ENCODE results near the gene MYO9A. TPM values are rescaled to one million over a fixed set of nuclear protein-coding genes. Genes with fewer than 3 reads are reported as not detected.
"Not testable (repeated sequence)": the region's sequence is repeated elsewhere in the genome, so short reads cannot be mapped to it uniquely, and the experiment has no call there.

MYO9A gene
- total RNA-seq, 2 experiments from 2014 or later = 15.4 to 19.1 TPM

DNA sequence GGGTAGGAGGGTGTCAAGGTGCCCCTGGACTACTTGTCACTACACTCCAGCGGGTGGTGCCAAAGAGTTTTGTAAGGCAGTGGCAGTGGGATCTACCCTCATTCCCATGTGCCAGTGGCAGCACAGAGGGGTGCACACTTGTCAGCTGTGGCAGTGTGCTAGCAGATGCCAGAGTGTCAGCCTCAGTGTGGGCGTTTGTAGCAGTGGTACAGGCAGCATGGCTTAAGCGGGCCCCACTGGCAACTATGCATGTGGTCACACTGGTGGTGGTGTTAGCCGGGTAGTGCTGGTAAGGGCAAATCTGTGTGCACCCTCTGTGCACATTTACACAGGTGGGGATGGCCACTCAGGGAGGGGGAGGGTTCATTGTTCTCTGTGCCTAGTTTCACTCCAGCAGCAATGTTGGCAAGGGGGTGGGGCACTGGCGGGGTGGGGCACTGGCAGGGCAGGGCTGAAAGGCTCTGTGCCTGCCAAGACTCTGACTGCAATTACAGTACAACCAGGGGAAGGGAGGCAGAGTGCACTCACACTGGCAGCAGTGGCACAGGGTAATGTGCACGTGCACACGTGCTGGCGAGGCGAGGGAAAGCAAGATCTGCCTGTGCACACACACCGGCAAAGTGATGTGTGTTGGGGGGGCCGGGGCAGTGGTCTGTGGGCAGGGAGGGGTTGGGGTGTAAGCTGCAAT, 31.8 kb downstream of the MYO9A start:
- no peaks in the 10 kb centered on the region for H3K4me1 Mint-ChIP-seq
- H3K27ac Mint-ChIP-seq = no peak overlapping the region
- DNase-seq = no peak
- H3K36me3 Mint-ChIP-seq = peaks cover 12% of the 10 kb centered on the region
- no peaks in the 10 kb centered on the region for H3K27me3 Mint-ChIP-seq
- H3K4me3 Mint-ChIP-seq = no peak overlapping the region
- H3K9me3 Mint-ChIP-seq = peaks cover 17% of the 10 kb centered on the region

DNA sequence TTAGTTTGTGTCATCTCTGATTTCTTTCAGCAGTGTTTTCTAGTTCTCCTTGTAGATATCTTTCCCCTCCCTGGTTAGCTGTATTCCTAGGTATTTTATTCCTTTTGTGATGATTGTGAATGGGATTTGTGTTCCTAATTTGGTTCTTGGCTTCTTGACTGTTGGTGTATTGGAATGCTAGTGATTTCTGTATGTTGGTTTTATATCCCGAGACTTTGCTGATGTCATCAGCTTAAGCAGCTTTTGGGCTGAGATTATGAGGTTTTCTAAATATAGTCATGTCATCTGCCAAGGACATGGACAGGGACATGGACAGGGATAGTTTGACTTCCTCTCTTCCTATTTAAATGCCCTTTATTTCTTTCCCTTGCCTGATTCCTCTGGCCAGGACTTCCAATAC, 35.8 kb downstream of the MYO9A start:
- DNase-seq = no peak
- peaks cover 17% of the 10 kb centered on the region for H3K9me3 Mint-ChIP-seq
- H3K4me3 Mint-ChIP-seq = no peak overlapping the region
- H3K27ac Mint-ChIP-seq = no peak overlapping the region
- peaks cover 9% of the 10 kb centered on the region for H3K36me3 Mint-ChIP-seq
- peaks cover 13% of the 10 kb centered on the region for H3K4me1 Mint-ChIP-seq
- no peaks in the 10 kb centered on the region for H3K27me3 Mint-ChIP-seq

DNA sequence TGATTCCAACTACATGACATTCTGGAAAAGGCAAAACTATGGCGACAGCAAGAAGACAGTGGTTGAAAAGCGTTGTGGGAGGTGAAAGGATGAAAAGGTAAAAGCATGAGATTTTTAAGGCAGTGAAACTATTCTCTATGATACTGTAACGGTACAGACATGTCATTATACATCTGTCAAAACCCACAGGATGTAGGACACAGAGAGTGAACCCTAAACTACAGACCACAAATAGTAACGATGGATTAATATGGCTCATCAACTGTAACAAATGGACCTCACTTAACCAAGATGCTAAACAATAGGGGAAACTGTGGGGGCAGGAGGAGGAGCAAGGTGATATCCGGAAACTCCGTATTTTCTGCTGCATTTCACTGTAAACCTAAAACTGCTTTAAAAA, 39.1 kb downstream of the MYO9A start:
- H3K27me3 Mint-ChIP-seq = no peaks in the 10 kb centered on the region
- peaks cover 15% of the 10 kb centered on the region for H3K4me1 Mint-ChIP-seq
- no peak for DNase-seq
- peaks cover 2% of the 10 kb centered on the region for H3K36me3 Mint-ChIP-seq
- H3K4me3 Mint-ChIP-seq = no peak overlapping the region
- peaks cover 11% of the 10 kb centered on the region for H3K9me3 Mint-ChIP-seq
- H3K27ac Mint-ChIP-seq = no peak overlapping the region

- H3K4me3 Mint-ChIP-seq = no peak overlapping the region
- H3K36me3 Mint-ChIP-seq = no peaks in the 10 kb centered on the region
- peaks cover 15% of the 10 kb centered on the region for H3K4me1 Mint-ChIP-seq
- no peak overlapping the region for H3K27ac Mint-ChIP-seq
- no peaks in the 10 kb centered on the region for H3K27me3 Mint-ChIP-seq
- no peak for DNase-seq
- peaks cover 3% of the 10 kb centered on the region for H3K9me3 Mint-ChIP-seq
Observed at GRCh38 chr15:72077950-72078349, 40.0 kb downstream of the MYO9A start.

GRCh38 chr15:72074335-72075060, 43.5 kb downstream of the MYO9A start:
- peaks cover 18% of the 10 kb centered on the region for H3K4me1 Mint-ChIP-seq
- peaks cover 5% of the 10 kb centered on the region for H3K36me3 Mint-ChIP-seq

DNA sequence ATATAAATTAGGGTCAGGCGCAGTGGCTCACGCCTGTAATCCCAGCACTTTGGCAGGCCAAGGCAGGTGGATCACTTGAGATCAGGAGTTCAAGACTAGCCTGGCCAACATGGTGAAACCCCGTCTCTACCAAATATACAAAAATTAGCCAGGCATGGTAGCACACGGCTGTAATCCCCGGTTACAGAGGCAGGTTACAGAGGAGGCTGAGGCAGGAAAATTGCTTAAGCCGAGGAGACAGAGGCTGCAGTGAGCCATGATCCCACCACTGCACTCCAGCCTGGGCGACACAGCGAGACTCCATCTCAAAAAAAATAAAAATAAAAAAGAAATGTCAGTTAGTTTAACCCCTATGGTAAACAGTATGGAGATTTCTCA, 46.5 kb downstream of the MYO9A start:
- H3K9me3 Mint-ChIP-seq, H3K4me3 Mint-ChIP-seq, DNase-seq, H3K27ac Mint-ChIP-seq, H3K36me3 Mint-ChIP-seq, H3K27me3 Mint-ChIP-seq, H3K4me1 Mint-ChIP-seq: not testable (repeated sequence)

More at GRCh38 chr15:72074335-72075060, 43.5 kb downstream of the MYO9A start:
- DNase-seq = no peak
- Mint-ChIP-seq H3K9me3 (no peaks in the 10 kb centered on the region), H3K27ac (no peak overlapping the region), H3K4me3 (no peak overlapping the region), H3K27me3 (no peaks in the 10 kb centered on the region)

DNA sequence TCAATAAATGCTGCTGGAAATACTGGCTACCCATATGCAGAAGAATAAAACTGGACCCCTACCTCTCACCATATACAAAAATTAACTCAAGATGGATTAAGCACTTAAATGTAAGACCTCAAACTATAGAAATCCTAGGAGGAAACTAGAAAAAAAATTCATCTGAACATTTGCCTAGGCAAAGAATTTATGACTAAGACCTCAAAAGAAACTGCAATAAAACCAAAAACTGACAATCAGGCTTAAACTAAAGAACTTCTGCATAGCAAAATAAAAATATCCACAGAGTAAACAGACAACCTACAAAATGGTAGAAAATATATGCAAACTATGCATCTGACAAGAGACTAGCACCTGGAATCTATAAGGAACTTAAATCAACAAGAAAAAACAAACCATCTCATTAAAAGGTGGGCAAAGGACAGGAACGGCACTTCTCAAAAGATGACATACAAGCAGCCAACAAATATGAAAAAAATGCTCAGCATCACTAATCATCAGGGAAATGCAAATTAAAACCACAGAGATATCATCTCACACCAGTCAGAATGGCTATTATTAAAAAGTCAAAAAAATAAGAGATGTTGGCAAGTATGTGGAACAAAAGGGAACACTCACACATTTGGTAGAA, 47.0 kb downstream of the MYO9A start:
- DNase-seq = no peak
- H3K27me3 Mint-ChIP-seq = no peaks in the 10 kb centered on the region
- peaks cover 5% of the 10 kb centered on the region for H3K36me3 Mint-ChIP-seq
- H3K27ac Mint-ChIP-seq = no peak overlapping the region
- peaks cover 9% of the 10 kb centered on the region for H3K4me1 Mint-ChIP-seq
- no peak overlapping the region for H3K4me3 Mint-ChIP-seq
- no peaks in the 10 kb centered on the region for H3K9me3 Mint-ChIP-seq

- Mint-ChIP-seq H3K27ac (no peak overlapping the region), H3K4me1 (peaks cover 11% of the 10 kb centered on the region), H3K4me3 (no peak overlapping the region), H3K36me3 (peaks cover 8% of the 10 kb centered on the region), H3K27me3 (no peaks in the 10 kb centered on the region), H3K9me3 (no peaks in the 10 kb centered on the region)
- no peak for DNase-seq
Observed at GRCh38 chr15:72068856-72069255, 49.1 kb downstream of the MYO9A start.

DNA sequence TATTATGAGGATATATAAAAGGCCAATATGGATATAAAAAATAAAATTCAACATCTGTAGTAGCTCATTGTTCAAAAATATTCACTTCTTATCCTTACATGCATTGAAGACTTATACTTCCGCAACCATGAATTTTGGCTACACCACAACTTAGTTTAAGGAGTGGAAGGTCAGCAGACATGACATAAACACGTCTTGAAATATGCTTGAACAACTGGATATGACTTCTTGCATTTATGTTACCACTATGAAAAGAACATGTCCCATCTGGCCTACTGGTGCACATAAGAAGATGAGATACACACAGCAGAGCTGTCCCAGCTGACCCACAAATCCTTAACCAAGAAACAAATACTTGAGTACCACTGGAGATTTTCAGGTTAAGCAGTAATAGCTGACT, 52.1 kb downstream of the MYO9A start:
- Mint-ChIP-seq H3K4me3 (no peak overlapping the region), H3K27me3 (no peaks in the 10 kb centered on the region), H3K36me3 (peaks cover 14% of the 10 kb centered on the region), H3K27ac (no peak overlapping the region), H3K4me1 (peaks cover 8% of the 10 kb centered on the region), H3K9me3 (peaks cover 8% of the 10 kb centered on the region)
- DNase-seq = no peak

GRCh38 chr15:72063186-72063585, 54.8 kb downstream of the MYO9A start:
- no peak overlapping the region for H3K4me3 Mint-ChIP-seq
- peaks cover 13% of the 10 kb centered on the region for H3K36me3 Mint-ChIP-seq
- DNase-seq = no peak
- H3K27ac Mint-ChIP-seq = no peak overlapping the region
- peaks cover 2% of the 10 kb centered on the region for H3K4me1 Mint-ChIP-seq
- no peaks in the 10 kb centered on the region for H3K27me3 Mint-ChIP-seq
- H3K9me3 Mint-ChIP-seq = peaks cover 8% of the 10 kb centered on the region

GRCh38 chr15:72062319-72062718, 55.6 kb downstream of the MYO9A start:
- H3K36me3 Mint-ChIP-seq = peaks cover 13% of the 10 kb centered on the region
- no peak overlapping the region for H3K4me3 Mint-ChIP-seq
- H3K27ac Mint-ChIP-seq = no peak overlapping the region
- H3K9me3 Mint-ChIP-seq = peaks cover 8% of the 10 kb centered on the region
- H3K4me1 Mint-ChIP-seq = peaks cover 8% of the 10 kb centered on the region
- DNase-seq = no peak
- no peaks in the 10 kb centered on the region for H3K27me3 Mint-ChIP-seq

DNA sequence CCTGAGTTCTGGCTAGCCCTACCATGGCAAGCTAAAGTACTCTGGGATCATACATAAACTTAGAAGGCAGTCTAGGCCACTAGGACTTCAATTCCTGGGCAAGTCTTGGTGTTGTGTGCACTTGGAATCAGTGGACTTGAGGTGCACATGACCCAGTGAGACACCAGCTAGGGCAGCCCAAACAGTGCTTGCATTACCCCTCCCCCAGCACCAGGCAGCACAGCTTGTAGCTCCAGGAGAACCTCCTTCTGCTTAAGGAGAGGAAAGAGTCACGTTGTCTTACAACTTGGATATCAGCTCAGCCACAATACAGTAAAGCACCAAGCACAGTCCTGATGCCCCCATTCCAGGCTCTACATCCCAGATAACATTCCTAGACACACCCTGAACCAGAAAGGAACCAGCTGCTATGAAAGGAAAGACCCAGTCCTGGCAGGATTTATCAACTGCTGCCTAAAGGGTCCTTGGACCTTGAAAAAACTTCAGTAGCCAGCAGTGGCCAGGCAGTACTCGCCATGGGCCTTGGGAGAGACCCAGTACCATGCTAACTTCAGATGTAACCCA, 57.2 kb downstream of the MYO9A start:
- Mint-ChIP-seq H3K27me3 (no peaks in the 10 kb centered on the region), H3K4me3 (no peak overlapping the region), H3K4me1 (peaks cover 6% of the 10 kb centered on the region), H3K9me3 (peaks cover 8% of the 10 kb centered on the region), H3K27ac (no peak overlapping the region), H3K36me3 (peaks cover 11% of the 10 kb centered on the region)
- no peak for DNase-seq

GRCh38 chr15:72058585-72058984, 59.4 kb downstream of the MYO9A start:
- DNase-seq = no peak
- H3K27ac Mint-ChIP-seq = no peak overlapping the region
- no peak overlapping the region for H3K4me3 Mint-ChIP-seq
- H3K4me1 Mint-ChIP-seq = peaks cover 8% of the 10 kb centered on the region
- no peaks in the 10 kb centered on the region for H3K27me3 Mint-ChIP-seq
- peaks cover 13% of the 10 kb centered on the region for H3K36me3 Mint-ChIP-seq
- H3K9me3 Mint-ChIP-seq = peaks cover 8% of the 10 kb centered on the region

- Mint-ChIP-seq H3K4me3 (no peak overlapping the region), H3K27ac (no peak overlapping the region)
Observed at GRCh38 chr15:72057548-72058091, 60.3 kb downstream of the MYO9A start.

DNA sequence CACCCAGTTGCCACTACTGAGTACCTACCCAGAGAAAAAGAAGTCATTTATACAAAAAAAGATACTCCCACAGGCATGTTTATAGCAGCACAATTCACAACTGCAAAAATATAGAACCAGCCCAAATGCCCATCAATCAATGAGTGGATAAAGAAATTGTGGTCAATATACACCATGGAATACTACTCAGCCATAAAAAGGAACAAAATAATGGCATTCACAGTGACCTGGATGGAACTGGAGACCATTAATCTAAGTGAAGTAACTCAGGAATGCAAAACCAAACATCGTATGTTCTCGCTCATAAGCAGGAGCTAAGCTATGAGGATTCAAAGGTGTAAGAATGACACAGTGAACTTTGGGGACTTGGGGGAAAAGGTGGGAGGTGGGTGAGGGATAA, 61.7 kb downstream of the MYO9A start:
- not testable (repeated sequence) for H3K4me1 Mint-ChIP-seq, H3K4me3 Mint-ChIP-seq, H3K27ac Mint-ChIP-seq, DNase-seq, H3K27me3 Mint-ChIP-seq, H3K9me3 Mint-ChIP-seq
- H3K36me3 Mint-ChIP-seq = peaks cover 14% of the 10 kb centered on the region

More at GRCh38 chr15:72057548-72058091, 60.3 kb downstream of the MYO9A start:
- Mint-ChIP-seq H3K4me1 (peaks cover 8% of the 10 kb centered on the region), H3K36me3 (peaks cover 17% of the 10 kb centered on the region), H3K9me3 (peaks cover 6% of the 10 kb centered on the region), H3K27me3 (no peaks in the 10 kb centered on the region)
- DNase-seq = no peak
